Gastrocnemius medialis (tissue), 4 donors: ENCODE measurements around the gene CHST13. TPM values are rescaled to one million over a fixed set of nuclear protein-coding genes. Genes with fewer than 3 reads are reported as not detected.

ENCODE experiments used
- ATAC-seq, 2 donors: fragments of 150-250 bp; one replicate each; pipeline ENCODE4 v1.9.1; 2016
- DNase-seq, 2 donors: peaks; one replicate each; pipeline ENCODE4 v3.0.0-alpha.2; 2019
- H3K27ac ChIP-seq, 4 donors: fragments of 200-600 bp; sonication (generic); 1 replicate in 1 of 4; 2 replicates in 3 of 4; pipeline ENCODE4 v1.5.1; 2016 to 2018; ENCODE audit warnings: mild to moderate bottlenecking in 2 of 4, moderate library complexity in 1 of 4
- H3K27me3 ChIP-seq, 3 donors: fragments of 200-600 bp; sonication (generic) in 2 of 3; 1 replicate in 1 of 3; 2 replicates in 2 of 3; pipeline versions ENCODE4 v1.5.1 to v1.6.0; 2016 to 2019; ENCODE audit warnings: mild to moderate bottlenecking in 1 of 3, moderate library complexity in 1 of 3
- H3K36me3 ChIP-seq, 2 donors: fragments of 200-600 bp; sonication (generic) in 1 of 2; one replicate each; pipeline ENCODE4 v1.5.1; 2017 to 2018
- H3K4me1 ChIP-seq, 2 donors: fragments of 200-600 bp; sonication (generic) in 1 of 2; one replicate each; pipeline ENCODE4 v1.5.1; 2016 to 2017; ENCODE audit warnings: mild to moderate bottlenecking in 2 of 2
- H3K4me3 ChIP-seq, 4 donors: fragments of 200-600 bp; sonication (generic) in 3 of 4; 1 replicate in 1 of 4; 2 replicates in 3 of 4; pipeline ENCODE4 v1.5.1; 2016 to 2019; ENCODE audit warnings: mild to moderate bottlenecking in 2 of 4
- H3K9me3 ChIP-seq, 3 donors: fragments of 200-600 bp; sonication (generic) in 2 of 3; 1 replicate in 1 of 3; 2 replicates in 2 of 3; pipeline ENCODE4 v1.5.1; 2016 to 2019
- POLR2A ChIP-seq, 2 donors: fragments of 450-650 bp; IDR thresholded peaks; one replicate each; pipeline ENCODE4 v1.6.1; 2017; ENCODE audit warnings: antibody characterized with exemption in 2 of 2, mild to moderate bottlenecking in 2 of 2, moderate library complexity in 2 of 2
- in situ Hi-C, 4 donors: fragments of 200-750 bp; cut with MboI; loops; one replicate each; pipeline versions ENCODE4 v1.15.0 to v1.8.0; 2017; ENCODE audit warnings: low sequenced_read_pairs in 4 of 4
- intact Hi-C: fragments of 100-400 bp; cut with DNase I; formaldehyde crosslinking; loops from one replicate; pipeline ENCODE4 v1.15.1; 2023; ENCODE audit warnings: low total_unique reads
- total RNA-seq, 4 donors: library from RNA; depleted of rRNA; stranded (reverse); fragments of >200 nt; gene quantifications; one replicate each; pipeline versions ENCODE4 v1.1.0 to v1.2.3, GENCODE V29; 2016
- TF ChIP-seq, protein P1 (sequence below), 5 experiments: fragments of 450-650 bp in 3 of 5; fragments of 200-600 bp in 2 of 5; sonication (generic) in 2 of 5; IDR thresholded peaks in 4 of 5; conservative IDR thresholded peaks in 1 of 5; 1 replicate in 4 of 5; 2 replicates in 1 of 5; pipeline ENCODE4 v1.5.1; 2016 to 2019; ENCODE audit warnings: antibody characterized with exemption in 5 of 5, mild to moderate bottlenecking in 3 of 5, moderate library complexity in 3 of 5

CHST13 gene
- total RNA-seq, 4 donors from 2014 or later, result 0.49 TPM; not detected in 3

DNA sequence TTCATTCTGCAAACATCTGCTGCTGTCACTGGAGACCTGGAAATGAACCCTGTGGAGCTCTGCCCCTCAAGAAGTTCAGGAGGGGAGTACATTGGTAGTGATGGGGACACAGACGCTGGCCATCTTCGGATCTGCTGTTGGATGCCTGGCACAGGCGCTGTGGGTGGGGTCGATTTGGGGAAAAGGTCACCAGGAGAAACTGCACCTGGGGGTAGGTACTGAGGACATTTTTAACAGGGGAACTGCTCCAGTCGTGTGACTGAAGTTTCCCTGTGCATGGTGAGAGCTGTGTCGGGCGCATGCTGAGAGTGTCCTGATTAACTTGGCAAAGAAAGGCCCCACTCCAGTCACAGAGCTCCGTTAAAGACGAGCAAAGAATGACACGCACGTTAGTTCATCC is 9.8 kb upstream of the CHST13 start:
- Histone ChIP-seq H3K36me3 (no peaks in the 10 kb centered on the region), H3K27me3 (no peaks in the 10 kb centered on the region), H3K4me1 (peaks cover 0 to 6% of the 10 kb centered on the region in 2 donors), H3K27ac (no peak overlapping the region), H3K4me3 (no peak overlapping the region), H3K9me3 (no peaks in the 10 kb centered on the region)
- ATAC-seq, result no peak
- no peak for TF ChIP-seq POLR2A (IDR thresholded peaks at IDR 0.05)
- TF ChIP-seq, protein P1, sequence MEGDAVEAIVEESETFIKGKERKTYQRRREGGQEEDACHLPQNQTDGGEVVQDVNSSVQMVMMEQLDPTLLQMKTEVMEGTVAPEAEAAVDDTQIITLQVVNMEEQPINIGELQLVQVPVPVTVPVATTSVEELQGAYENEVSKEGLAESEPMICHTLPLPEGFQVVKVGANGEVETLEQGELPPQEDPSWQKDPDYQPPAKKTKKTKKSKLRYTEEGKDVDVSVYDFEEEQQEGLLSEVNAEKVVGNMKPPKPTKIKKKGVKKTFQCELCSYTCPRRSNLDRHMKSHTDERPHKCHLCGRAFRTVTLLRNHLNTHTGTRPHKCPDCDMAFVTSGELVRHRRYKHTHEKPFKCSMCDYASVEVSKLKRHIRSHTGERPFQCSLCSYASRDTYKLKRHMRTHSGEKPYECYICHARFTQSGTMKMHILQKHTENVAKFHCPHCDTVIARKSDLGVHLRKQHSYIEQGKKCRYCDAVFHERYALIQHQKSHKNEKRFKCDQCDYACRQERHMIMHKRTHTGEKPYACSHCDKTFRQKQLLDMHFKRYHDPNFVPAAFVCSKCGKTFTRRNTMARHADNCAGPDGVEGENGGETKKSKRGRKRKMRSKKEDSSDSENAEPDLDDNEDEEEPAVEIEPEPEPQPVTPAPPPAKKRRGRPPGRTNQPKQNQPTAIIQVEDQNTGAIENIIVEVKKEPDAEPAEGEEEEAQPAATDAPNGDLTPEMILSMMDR (IDR thresholded peaks at IDR 0.05 in 4 of 5, conservative IDR thresholded peaks at IDR 0.05 in 1 of 5), result no peak
- no peak for DNase-seq
- intact Hi-C loops, result no loop called here
- in situ Hi-C loops, result no loop called here

DNA sequence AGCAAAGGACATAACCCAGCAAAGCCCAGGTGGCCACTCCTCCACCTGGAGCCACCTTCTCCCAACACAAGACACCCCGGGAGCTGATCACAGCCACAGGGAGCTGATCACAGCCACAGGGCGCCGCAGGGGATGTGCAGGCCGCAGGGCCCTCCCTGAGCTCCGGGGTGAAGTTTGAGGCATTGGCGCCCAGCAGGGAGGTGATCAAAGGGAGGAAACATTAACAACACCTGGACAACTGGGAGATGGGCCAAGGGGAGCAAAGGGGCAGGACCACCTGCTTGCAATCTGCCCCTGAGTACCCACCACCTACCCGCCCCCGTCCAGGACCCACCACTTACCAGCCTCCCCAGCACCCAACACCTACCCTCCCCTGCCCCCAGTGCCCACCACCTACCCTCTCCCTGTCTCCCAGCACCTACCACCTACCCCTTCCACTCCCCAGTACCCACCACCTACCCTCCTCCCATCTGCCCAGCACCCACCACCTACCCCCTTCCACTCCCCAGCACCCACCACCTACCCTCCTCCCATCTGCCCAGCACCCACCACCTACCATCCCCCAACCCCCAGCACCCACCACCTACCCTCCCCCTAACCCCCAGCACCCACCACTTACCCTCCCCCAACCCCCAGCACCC is 8.8 kb upstream of the CHST13 start:
- Histone ChIP-seq H3K27me3 (no peaks in the 10 kb centered on the region), H3K36me3 (no peaks in the 10 kb centered on the region), H3K27ac (no peak overlapping the region), H3K9me3 (no peaks in the 10 kb centered on the region), H3K4me3 (no peak overlapping the region), H3K4me1 (peaks cover 0 to 6% of the 10 kb centered on the region in 2 donors)
- TF ChIP-seq, protein P1 (IDR thresholded peaks at IDR 0.05 in 4 of 5, conservative IDR thresholded peaks at IDR 0.05 in 1 of 5), result no peak
- ATAC-seq (no peak), DNase-seq (no peak)
- in situ Hi-C loops, result no loop called here
- intact Hi-C loops, result no loop called here

DNA sequence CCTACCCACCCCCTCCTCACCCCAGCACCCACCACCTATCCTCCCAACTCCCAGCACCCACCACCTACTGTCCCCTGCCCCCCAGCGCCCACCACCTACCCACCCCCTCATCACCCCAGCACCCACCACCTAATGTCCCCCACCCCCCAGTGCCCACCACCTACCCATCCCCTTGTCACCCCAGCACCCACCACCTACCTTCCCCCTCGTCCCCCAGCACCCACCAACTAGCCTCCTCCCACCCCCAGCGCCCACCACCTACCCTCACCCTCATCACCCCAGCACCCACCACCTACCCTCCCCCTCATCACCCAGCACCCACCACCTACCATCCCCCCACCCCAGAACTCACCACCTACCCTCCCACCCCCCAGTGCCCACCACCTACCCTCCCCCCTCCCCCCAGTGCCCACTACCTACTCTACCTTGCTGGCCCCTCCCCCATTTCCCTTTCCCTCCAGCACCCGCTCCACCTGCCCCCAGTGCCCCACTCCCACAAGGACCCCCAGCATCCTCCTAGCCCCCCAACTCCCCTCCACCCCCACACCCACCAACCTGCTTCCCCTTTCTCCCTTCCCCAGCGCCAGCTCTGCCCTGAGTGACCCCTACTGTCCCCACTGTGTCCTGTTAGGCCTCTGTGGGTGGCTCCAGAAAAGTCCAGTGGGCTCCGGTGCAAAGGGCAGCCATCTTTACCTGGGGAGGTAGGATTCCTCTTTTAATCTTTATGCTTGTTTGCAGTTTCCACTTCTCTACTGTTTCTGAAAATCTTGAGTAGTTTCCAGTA is 7.6 kb upstream of the CHST13 start:
- Histone ChIP-seq H3K9me3 (no peaks in the 10 kb centered on the region), H3K4me3 (no peak overlapping the region), H3K27me3 (no peaks in the 10 kb centered on the region), H3K36me3 (no peaks in the 10 kb centered on the region), H3K4me1 (peaks cover 0 to 6% of the 10 kb centered on the region in 2 donors), H3K27ac (no peak overlapping the region)
- no peak for TF ChIP-seq POLR2A (IDR thresholded peaks at IDR 0.05)
- TF ChIP-seq, protein P1 (IDR thresholded peaks at IDR 0.05 in 4 of 5, conservative IDR thresholded peaks at IDR 0.05 in 1 of 5), result no peak
- ATAC-seq (no peak), DNase-seq (no peak)
- in situ Hi-C loops, result no loop called here
- intact Hi-C loops, result no loop called here

DNA sequence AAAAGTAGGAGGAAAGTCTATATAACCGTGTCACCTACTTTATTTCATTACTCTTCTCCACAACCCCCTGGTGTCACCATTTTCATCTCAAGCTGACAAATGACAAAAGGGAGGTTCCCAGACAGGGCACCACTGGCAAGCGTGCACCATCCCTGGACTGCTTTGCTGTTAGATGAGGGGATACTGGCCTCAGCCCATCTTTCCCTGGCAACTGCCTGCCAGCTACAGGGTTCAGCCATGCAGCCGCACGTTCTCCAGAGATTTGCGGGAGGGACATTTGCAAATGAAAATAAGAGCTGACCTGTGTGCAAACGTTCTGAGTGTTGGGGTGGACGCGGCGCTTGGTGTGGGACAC is 7.0 kb upstream of the CHST13 start:
- DNase-seq (no peak), ATAC-seq (no peak)
- peaks cover 0 to 3% of the 10 kb centered on the region in 2 donors for H3K4me1 ChIP-seq
- H3K27ac ChIP-seq, result no peak overlapping the region
- no peaks in the 10 kb centered on the region for H3K27me3 ChIP-seq
- no peak for TF ChIP-seq POLR2A (IDR thresholded peaks at IDR 0.05)
- TF ChIP-seq, protein P1 (IDR thresholded peaks at IDR 0.05 in 4 of 5, conservative IDR thresholded peaks at IDR 0.05 in 1 of 5), result no peak
- intact Hi-C loops (no loop called here), in situ Hi-C loops (no loop called here)
- no peaks in the 10 kb centered on the region for H3K36me3 ChIP-seq
- no peaks in the 10 kb centered on the region for H3K9me3 ChIP-seq
- H3K4me3 ChIP-seq, result no peak overlapping the region
